Mucosa of descending colon (tissue), 3 donors: ENCODE measurements around the gene MRPS27. TPM values are rescaled to one million over a fixed set of nuclear protein-coding genes. Genes with fewer than 3 reads are reported as not detected.

Experiments used
- ATAC-seq: fragments of 200-7000 bp; cut with Tn5 transposase; one replicate; pipeline ENCODE4 v1.9.1; 2020; ENCODE audit warnings: mild to moderate bottlenecking, moderate library complexity
- DNase-seq, 3 donors: peaks; one replicate each; pipeline ENCODE4 v3.0.0-alpha.2; 2020
- H3K36me3 ChIP-seq: fragments of 200-600 bp; one replicate; pipeline ENCODE4 v1.8.0; 2021; ENCODE audit warnings: low read depth, mild to moderate bottlenecking
- H3K4me1 ChIP-seq: fragments of 200-600 bp; one replicate; pipeline ENCODE4 v1.8.0; 2021; ENCODE audit warnings: low read depth, mild to moderate bottlenecking
- H3K4me3 ChIP-seq: fragments of 200-600 bp; one replicate; pipeline ENCODE4 v1.8.0; 2021; ENCODE audit warnings: mild to moderate bottlenecking
- H3K9me3 ChIP-seq: fragments of 200-600 bp; one replicate; pipeline ENCODE4 v1.8.0; 2021; ENCODE audit warnings: mild to moderate bottlenecking
- intact Hi-C, 2 donors: fragments of 100-400 bp; cut with DNase I in 1 of 2; cut with micrococcal nuclease in 1 of 2; formaldehyde crosslinking; loops; one replicate each; pipeline versions ENCODE4 v1.11.0 to v1.11.1; 2022; cut with DNase I, micrococcal nuclease
- total RNA-seq, 3 donors: library from RNA; stranded (reverse); fragmentation: NEBNext Ultra II Directional in 2 of 3; extraction: Animal tissue kit (Norgen Biotek cat#: 25700) in 2 of 3; gene quantifications; one replicate each; pipeline versions ENCODE4 v1.2.1 to v1.2.4, GENCODE V29; 2021 to 2023
- TF ChIP-seq, protein P1 (sequence below): fragments of 200-600 bp; IDR thresholded peaks from one replicate; pipeline ENCODE4 v1.8.0; 2022; ENCODE audit warnings: antibody characterized with exemption, mild to moderate bottlenecking
- donor health status: DM: no; HTN: no; CAD: no; lungs with moderate emphysema.
- donor health status: DM: no; HTN: no; CAD: no.
- donor health status: DM: no; HTN: yes; CAD: no.

Gene MRPS27
- total RNA-seq, 3 donors from 2014 or later = 32.7 to 40.3 (median 37.6) TPM

DNA sequence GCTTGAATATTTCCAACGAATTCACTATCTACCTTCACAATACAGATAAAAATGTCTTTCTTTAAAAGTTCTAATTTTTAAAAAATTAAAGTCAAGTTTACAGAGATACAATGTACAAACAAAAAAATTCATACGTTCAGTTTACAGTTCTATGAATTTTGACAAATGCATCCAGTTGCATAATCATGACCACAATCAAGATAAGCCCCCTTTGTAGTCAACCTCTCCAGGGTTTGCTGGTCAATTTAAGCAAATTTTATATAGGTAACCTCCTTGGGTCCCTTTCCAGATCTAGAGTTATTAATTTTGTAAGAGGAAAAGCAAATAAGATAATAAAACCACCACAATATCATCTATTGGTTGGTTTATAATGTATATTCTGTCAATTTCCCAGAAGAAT is 76.3 kb downstream of the MRPS27 start:
- TF ChIP-seq, protein P1, sequence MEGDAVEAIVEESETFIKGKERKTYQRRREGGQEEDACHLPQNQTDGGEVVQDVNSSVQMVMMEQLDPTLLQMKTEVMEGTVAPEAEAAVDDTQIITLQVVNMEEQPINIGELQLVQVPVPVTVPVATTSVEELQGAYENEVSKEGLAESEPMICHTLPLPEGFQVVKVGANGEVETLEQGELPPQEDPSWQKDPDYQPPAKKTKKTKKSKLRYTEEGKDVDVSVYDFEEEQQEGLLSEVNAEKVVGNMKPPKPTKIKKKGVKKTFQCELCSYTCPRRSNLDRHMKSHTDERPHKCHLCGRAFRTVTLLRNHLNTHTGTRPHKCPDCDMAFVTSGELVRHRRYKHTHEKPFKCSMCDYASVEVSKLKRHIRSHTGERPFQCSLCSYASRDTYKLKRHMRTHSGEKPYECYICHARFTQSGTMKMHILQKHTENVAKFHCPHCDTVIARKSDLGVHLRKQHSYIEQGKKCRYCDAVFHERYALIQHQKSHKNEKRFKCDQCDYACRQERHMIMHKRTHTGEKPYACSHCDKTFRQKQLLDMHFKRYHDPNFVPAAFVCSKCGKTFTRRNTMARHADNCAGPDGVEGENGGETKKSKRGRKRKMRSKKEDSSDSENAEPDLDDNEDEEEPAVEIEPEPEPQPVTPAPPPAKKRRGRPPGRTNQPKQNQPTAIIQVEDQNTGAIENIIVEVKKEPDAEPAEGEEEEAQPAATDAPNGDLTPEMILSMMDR = no peak
- peaks cover 8% of the 10 kb centered on the region for H3K4me1 ChIP-seq
- H3K9me3 ChIP-seq = no peaks in the 10 kb centered on the region
- intact Hi-C loops = no loop called here
- H3K36me3 ChIP-seq = no peaks in the 10 kb centered on the region
- ATAC-seq = no peak
- no peak overlapping the region for H3K4me3 ChIP-seq
- DNase-seq = no peak

DNA sequence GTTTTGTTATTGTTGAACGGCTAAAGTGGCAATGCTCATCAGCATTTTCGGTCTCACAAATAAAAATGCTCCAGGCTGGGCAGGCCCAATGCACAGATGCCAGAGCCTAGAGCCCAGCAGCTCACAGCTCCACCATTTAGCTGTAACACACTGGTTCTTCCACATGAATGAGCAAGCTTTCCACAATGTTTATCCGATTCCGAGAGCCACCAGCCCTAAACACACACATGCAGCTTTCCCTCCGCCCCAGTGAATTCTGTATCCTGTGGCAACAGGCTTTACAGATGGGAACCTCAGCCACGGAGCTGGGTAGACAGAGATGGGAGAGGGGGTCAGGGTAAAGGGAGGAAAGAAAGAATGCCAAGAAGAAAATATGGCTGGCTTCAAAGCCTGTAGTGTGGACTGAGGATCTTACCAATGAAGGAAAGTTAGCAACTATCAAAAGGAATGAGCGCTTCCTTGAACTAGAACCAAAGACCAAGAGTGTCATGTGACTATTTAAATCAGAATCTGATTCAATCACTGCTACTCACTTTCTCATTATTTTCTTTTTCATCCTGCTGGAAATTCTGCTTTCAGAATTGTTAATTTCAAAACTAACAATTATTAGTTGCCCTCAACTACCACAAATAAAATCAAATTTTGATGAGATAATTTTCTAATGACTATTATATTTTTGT is 77.1 kb downstream of the MRPS27 start:
- no peaks in the 10 kb centered on the region for H3K36me3 ChIP-seq
- peaks cover 3% of the 10 kb centered on the region for H3K4me1 ChIP-seq
- intact Hi-C loops = no loop called here
- no peaks in the 10 kb centered on the region for H3K9me3 ChIP-seq
- TF ChIP-seq, protein P1 = no peak
- DNase-seq (no peak), ATAC-seq (no peak)
- H3K4me3 ChIP-seq = no peak overlapping the region

DNA sequence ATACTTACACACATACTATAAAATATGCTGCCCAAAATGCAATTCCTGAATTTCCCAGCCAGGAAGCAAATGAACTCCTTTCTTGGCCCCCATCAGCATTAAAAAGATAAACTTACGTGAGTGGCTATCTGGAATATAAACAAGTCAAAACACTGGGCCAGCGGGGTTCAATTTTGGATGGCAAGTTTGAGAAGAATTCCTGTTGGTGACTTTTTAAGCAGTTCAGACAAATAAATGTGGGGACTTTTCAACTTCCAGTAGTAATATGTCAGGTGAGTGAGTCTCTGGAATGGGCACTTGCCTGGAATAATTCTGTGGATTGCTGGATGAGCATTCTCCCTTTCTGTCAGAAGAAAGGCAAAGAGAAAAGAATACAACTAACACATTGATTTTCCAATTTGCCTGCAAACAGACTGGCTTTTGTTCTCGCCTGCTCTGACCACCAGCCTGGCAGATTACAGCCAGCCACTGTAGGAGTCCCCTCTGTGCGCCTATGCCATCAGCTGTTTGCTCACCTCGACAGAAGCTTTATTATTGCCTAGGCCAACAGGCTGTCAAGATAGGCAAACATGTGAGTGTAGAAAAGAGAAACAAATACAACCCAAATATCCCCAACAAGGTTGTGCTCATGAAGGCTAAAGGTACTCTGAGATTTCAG is 78.6 kb downstream of the MRPS27 start:
- Histone ChIP-seq H3K4me3 (no peak overlapping the region), H3K36me3 (no peaks in the 10 kb centered on the region), H3K4me1 (no peaks in the 10 kb centered on the region), H3K9me3 (no peaks in the 10 kb centered on the region)
- DNase-seq (no peak), ATAC-seq (no peak)
- intact Hi-C loops = no loop called here
- TF ChIP-seq, protein P1 = no peak

DNA sequence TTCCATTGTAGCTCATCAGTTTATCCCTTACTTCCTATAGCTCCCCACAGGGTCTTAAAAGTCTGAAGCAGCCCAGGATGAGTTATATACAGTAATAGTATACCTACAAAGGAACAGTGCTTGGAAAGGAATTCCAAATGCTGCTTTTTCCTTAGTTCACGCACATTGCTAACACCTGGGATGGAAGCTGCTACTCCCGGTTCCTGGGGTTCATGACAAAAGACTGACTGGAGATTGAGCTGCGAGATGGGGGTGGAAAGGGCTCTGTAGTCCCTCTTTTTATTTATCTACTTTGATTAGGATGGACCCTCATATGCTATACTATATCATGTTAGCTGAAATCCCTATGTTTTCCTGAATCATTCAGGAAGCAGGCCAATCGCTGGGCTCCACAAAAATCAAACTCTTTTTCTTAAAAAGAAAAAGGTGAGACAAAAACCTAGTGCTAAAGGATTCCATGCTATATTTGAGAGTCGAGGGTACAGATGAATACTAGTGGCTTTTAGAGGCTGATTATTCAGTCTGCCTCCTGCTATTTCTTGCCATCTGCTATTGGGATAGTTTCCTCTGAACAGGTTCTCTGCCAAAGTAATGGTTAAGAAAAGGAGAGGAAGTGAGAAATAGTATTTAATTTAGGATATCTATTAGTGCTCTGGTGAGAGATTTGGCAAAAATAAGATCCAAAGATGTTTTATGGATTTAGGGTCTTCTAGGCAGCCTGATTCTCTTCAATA is 81.2 kb downstream of the MRPS27 start:
- Histone ChIP-seq H3K4me1 (no peaks in the 10 kb centered on the region), H3K36me3 (no peaks in the 10 kb centered on the region), H3K4me3 (no peak overlapping the region), H3K9me3 (no peaks in the 10 kb centered on the region)
- ATAC-seq (no peak), DNase-seq (no peak)
- TF ChIP-seq, protein P1 = no peak
- intact Hi-C loops = no loop called here

DNA sequence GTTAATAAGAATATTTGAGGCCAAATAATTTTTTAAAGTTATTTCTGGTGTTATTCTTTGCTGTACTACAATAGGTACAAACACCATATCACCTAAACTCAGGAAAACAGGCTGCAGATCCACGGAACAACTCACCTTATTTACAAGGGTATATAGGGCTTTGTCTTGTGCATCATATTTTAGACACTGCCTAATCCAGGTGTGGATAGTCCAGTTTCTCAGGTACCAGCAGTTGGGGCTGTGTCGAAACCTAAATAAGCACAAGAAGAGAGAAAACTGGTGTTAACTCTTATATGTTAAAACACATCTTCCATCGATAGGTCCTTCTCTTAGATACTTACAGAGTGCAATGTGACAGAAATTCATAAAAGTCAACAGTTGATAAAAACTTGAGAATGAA is 82.2 kb downstream of the MRPS27 start:
- no peaks in the 10 kb centered on the region for H3K36me3 ChIP-seq
- no peak for ATAC-seq
- no peak overlapping the region for H3K4me3 ChIP-seq
- no peaks in the 10 kb centered on the region for H3K9me3 ChIP-seq
- intact Hi-C loops = no loop called here
- TF ChIP-seq, protein P1 = no peak
- no peak for DNase-seq
- no peaks in the 10 kb centered on the region for H3K4me1 ChIP-seq
